CD4-positive, alpha-beta T cell (primary cell): Measurements from ENCODE around the gene EPM2AIP1. TPM values are rescaled to one million over a fixed set of nuclear protein-coding genes. Genes with fewer than 3 reads are reported as not detected.
A peak's percentile ranks its signal among the peaks of the same experiment; 100 is the strongest.

Source experiments
- ATAC-seq: fragments of 200-7000 bp; cut with Tn5 transposase; one replicate; pipeline ENCODE4 v1.10.0; 2022; ENCODE audit warnings: mild to moderate bottlenecking; ENCODE audit not compliant: poor library complexity
- CTCF ChIA-PET: fragments of 350-600 bp; sonication (Branson Sonifier 250); formaldehyde crosslinking; loops from one replicate; lab custom pipeline; 2021; ENCODE audit warnings: antibody characterized with exemption, inconsistent platforms; lab: Charles Lee
- POLR2A ChIA-PET: fragments of 350-600 bp; sonication (Branson Sonifier 250); formaldehyde crosslinking; loops from one replicate; lab custom pipeline; 2021; ENCODE audit warnings: antibody characterized with exemption, inconsistent platforms; lab: Charles Lee
- DNase-seq, 14 experiments: peaks; one replicate each; pipeline ENCODE4 v3.0.0-alpha.2; 2013 to 2020; ENCODE audit warnings: mixed read lengths in 2 of 14
- H3K27ac ChIP-seq, 2 donors: one replicate each; pipeline versions ENCODE4 v1.5.1 to v1.7.0; 2013; ENCODE audit warnings: low read length in 2 of 2, low read depth in 1 of 2, mild to moderate bottlenecking in 1 of 2
- H3K27me3 ChIP-seq, 2 experiments: 1 replicate in 1 of 2; 2 replicates in 1 of 2; pipeline versions ENCODE4 v1.6.1 to v1.7.0; 2013; ENCODE audit warnings: low read length in 2 of 2, control low read depth in 1 of 2, mild to moderate bottlenecking in 1 of 2, moderate library complexity in 1 of 2; ENCODE audit not compliant: insufficient read depth in 2 of 2, control insufficient read depth in 1 of 2
- H3K36me3 ChIP-seq: one replicate; pipeline ENCODE4 v1.6.1; 2013; ENCODE audit warnings: low read length, control low read depth; ENCODE audit not compliant: insufficient read depth
- H3K4me1 ChIP-seq: one replicate; pipeline ENCODE4 v1.6.1; 2013; ENCODE audit warnings: low read length, control low read depth; ENCODE audit not compliant: insufficient read depth
- H3K4me3 ChIP-seq: one replicate; pipeline ENCODE4 v1.5.1; 2013; ENCODE audit warnings: mild to moderate bottlenecking, low read length, moderate library complexity
- H3K9me3 ChIP-seq, 2 experiments: 1 replicate in 1 of 2; 2 replicates in 1 of 2; pipeline versions ENCODE4 v1.6.1 to v1.7.0; 2013; ENCODE audit warnings: low read length in 2 of 2, mild to moderate bottlenecking in 2 of 2, control low read depth in 1 of 2, moderate library complexity in 1 of 2; ENCODE audit not compliant: control insufficient read depth in 1 of 2, insufficient read depth in 1 of 2
- H3K27ac Mint-ChIP-seq: one replicate; pipeline ENCODE4 v1.8.0; 2020; ENCODE audit warnings: mixed read lengths
- H3K27me3 Mint-ChIP-seq: one replicate; pipeline ENCODE4 v1.8.0; 2021; ENCODE audit warnings: mixed read lengths
- H3K36me3 Mint-ChIP-seq: one replicate; pipeline ENCODE4 v1.8.0; 2021; ENCODE audit warnings: low read depth, mixed read lengths
- H3K4me1 Mint-ChIP-seq: one replicate; pipeline ENCODE4 v1.8.0; 2021; ENCODE audit warnings: low read depth, mixed read lengths
- H3K4me3 Mint-ChIP-seq: one replicate; pipeline ENCODE4 v1.8.0; 2020; ENCODE audit warnings: mild to moderate bottlenecking, mixed read lengths
- H3K9me3 Mint-ChIP-seq: one replicate; pipeline ENCODE4 v1.8.0; 2020; ENCODE audit warnings: mixed read lengths
- intact Hi-C, 2 experiments: fragments of 100-400 bp; cut with DNase I in 1 of 2; cut with micrococcal nuclease in 1 of 2; formaldehyde crosslinking; loops; one replicate each; pipeline versions ENCODE4 v1.15.1 to v1.9.0; 2023 to 2025; cut with DNase I, micrococcal nuclease
- total RNA-seq, 174 experiments: library from RNA in 2 of 174; stranded (reverse) in 2 of 174; gene quantifications; one replicate each; pipeline ENCODE4 v1.2.3 and lab custom pipeline; 2021 to 2026
- TF ChIP-seq, protein P1 (sequence below): fragments of 200-600 bp; IDR thresholded peaks from one replicate; pipeline ENCODE4 v1.8.0; 2022; ENCODE audit warnings: antibody characterized with exemption, mild to moderate bottlenecking

The EPM2AIP1 gene
- total RNA-seq, 2 experiments from 2014 or later = 27.7 to 29.5 TPM

DNA sequence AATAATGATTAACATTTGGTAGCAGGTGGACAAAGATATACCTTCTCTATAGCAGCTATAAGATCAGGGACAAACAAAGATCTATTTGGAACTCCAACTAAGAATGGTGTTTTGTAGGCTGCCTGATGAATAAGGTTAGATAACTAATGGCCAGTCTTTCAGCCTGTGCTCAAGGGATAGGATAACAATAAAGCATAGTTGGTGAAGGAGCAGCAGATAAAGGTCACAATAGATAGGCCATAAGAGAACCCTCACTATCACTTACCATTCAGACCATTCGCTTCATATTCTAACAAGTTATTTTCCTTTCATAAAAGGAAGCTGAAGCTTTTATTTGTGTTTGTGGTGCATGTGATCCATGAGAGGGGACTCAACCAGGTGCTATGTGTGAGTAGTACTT, 19.8 kb downstream of the EPM2AIP1 start:
- ChIA-PET POLR2A (no interaction called here), CTCF (no interaction called here)
- Histone ChIP-seq H3K4me1 (peaks cover 18% of the 10 kb centered on the region), H3K4me3 (no peak overlapping the region), H3K36me3 (no peaks in the 10 kb centered on the region), H3K27me3 (no peaks in the 10 kb centered on the region), H3K9me3 (peaks cover 0 to 10% of the 10 kb centered on the region in 2 experiments), H3K27ac (no peak overlapping the region)
- Mint-ChIP-seq H3K27ac (no peak overlapping the region), H3K27me3 (no peaks in the 10 kb centered on the region), H3K36me3 (peaks cover 6% of the 10 kb centered on the region), H3K4me3 (no peak overlapping the region), H3K4me1 (peaks cover 20% of the 10 kb centered on the region), H3K9me3 (no peaks in the 10 kb centered on the region)
- DNase-seq (no peak), ATAC-seq (no peak)
- intact Hi-C loops = no loop called here
- TF ChIP-seq, protein P1, sequence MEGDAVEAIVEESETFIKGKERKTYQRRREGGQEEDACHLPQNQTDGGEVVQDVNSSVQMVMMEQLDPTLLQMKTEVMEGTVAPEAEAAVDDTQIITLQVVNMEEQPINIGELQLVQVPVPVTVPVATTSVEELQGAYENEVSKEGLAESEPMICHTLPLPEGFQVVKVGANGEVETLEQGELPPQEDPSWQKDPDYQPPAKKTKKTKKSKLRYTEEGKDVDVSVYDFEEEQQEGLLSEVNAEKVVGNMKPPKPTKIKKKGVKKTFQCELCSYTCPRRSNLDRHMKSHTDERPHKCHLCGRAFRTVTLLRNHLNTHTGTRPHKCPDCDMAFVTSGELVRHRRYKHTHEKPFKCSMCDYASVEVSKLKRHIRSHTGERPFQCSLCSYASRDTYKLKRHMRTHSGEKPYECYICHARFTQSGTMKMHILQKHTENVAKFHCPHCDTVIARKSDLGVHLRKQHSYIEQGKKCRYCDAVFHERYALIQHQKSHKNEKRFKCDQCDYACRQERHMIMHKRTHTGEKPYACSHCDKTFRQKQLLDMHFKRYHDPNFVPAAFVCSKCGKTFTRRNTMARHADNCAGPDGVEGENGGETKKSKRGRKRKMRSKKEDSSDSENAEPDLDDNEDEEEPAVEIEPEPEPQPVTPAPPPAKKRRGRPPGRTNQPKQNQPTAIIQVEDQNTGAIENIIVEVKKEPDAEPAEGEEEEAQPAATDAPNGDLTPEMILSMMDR = no peak

DNA sequence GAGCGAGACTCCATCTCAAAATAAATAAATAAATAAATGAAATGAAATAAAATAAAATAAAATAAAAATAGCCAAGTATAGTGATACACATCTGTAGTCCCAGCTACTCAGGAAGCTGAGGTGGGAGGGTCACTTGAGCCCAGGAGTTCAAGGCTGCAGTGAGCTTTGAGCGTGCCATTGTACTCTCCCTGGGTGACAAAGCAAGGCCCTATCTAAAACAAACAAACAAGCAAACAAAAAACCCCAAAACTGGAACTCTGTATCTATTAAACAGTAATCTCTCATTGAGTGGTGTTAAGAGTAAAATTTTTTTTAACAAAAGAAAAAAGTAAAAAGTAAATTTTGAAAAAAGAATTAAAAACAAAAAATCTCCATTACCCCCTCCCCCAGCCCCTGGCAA, 20.8 kb downstream of the EPM2AIP1 start:
- POLR2A ChIA-PET = interaction anchor here (0.7 to 1.0 kb wide), 2 partner anchors 21 to 71 kb away, joined by 3 to 4 read pairs; partner anchors contain the start of genes EPM2AIP1 and MLH1
- peaks cover 6% of the 10 kb centered on the region for H3K36me3 Mint-ChIP-seq

DNA sequence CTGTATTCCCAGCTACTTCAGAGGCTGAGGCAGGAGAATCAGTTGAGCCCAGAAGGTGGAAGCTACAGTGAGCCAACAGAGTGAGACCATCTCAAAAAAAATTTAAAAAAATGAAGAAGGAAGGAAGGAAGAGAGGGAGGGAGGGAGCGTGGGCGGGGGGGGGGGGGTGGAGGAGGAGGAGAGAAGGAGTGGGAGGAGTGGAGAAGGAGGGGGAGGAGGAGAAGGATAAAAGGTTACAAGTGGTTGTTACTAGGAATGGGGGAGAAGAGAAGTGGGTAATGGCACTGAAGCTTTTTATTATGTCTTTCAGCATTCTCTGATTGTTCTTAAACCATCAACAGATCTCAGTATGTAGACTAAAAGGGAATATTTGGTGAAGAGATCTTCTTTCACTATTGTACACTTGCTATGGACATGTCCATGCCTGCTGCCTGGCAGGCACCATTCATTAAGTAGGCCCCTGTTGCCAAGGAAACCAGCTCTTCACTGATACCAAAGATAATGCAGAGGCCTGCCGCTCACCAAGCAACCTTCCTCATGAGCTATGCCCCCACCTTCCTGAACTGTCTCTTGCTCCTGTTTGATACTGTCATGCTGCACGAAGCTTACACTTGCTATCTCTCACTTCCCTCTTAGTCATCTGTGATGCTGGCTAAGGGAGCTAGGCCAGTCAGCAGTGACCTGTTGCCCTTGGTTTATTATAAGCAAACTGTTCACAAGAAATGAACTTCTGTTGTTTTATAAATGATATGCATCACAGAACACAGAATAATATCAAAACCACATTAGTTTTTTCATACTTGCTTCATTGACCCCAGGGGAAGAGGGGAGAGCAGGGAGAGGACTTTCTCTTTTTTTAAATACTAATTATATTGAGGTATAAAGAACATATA, 23.1 kb downstream of the EPM2AIP1 start:
- Mint-ChIP-seq H3K27me3 (no peaks in the 10 kb centered on the region), H3K9me3 (no peaks in the 10 kb centered on the region), H3K27ac (peak overlapping the region; percentile 22), H3K4me3 (no peak overlapping the region), H3K4me1 (peaks cover 20% of the 10 kb centered on the region), H3K36me3 (no peaks in the 10 kb centered on the region)
- no peak overlapping the region for H3K4me3 ChIP-seq
- H3K27ac ChIP-seq = no peak overlapping the region
- peak in 11 of 14 experiments; percentile 10 to 78 (median 28) for DNase-seq
- POLR2A ChIA-PET = interaction anchor here (1.2 to 1.7 kb wide), 2 partner anchors 23 to 25 kb away, joined by 3 to 14 read pairs; partner anchors contain the start of genes EPM2AIP1, MLH1 and TRANK1
- CTCF ChIA-PET = interaction anchor here (1.3 to 1.5 kb wide), 3 partner anchors 11 to 101 kb away, joined by 4 to 5 read pairs (median 5); partner anchors contain the start of gene EPM2AIP1
- intact Hi-C loops = no loop called here
- peak; percentile 93 for ATAC-seq
- no peaks in the 10 kb centered on the region for H3K36me3 ChIP-seq
- H3K9me3 ChIP-seq = no peaks in the 10 kb centered on the region
- H3K27me3 ChIP-seq = no peaks in the 10 kb centered on the region
- TF ChIP-seq, protein P1 = no peak
- H3K4me1 ChIP-seq = peaks cover 18% of the 10 kb centered on the region

More for the DNA sequence above, 20.8 kb downstream of the EPM2AIP1 start:
- H3K36me3 ChIP-seq = no peaks in the 10 kb centered on the region
- Mint-ChIP-seq H3K27me3 (no peaks in the 10 kb centered on the region), H3K4me1 (peaks cover 20% of the 10 kb centered on the region), H3K4me3 (no peak overlapping the region), H3K27ac (no peak overlapping the region), H3K9me3 (no peaks in the 10 kb centered on the region)
- no peak for DNase-seq
- peaks cover 18% of the 10 kb centered on the region for H3K4me1 ChIP-seq
- CTCF ChIA-PET = no interaction called here
- TF ChIP-seq, protein P1 = no peak
- peaks cover 0 to 6% of the 10 kb centered on the region in 2 experiments for H3K9me3 ChIP-seq
- ATAC-seq = no peak
- intact Hi-C loops = no loop called here
- H3K4me3 ChIP-seq = no peak overlapping the region
- H3K27ac ChIP-seq = no peak overlapping the region
- H3K27me3 ChIP-seq = no peaks in the 10 kb centered on the region
